Measurements from ENCODE around the gene OR4Q3. TPM values are rescaled to one million over a fixed set of nuclear protein-coding genes. Genes with fewer than 3 reads are reported as not detected.
"Not testable (repeated sequence)": the region's sequence is repeated elsewhere in the genome, so short reads cannot be mapped to it uniquely, and the experiment has no call there.

The OR4Q3 gene
- polyA plus RNA-seq, 1 donor (not counting 4 experiments of a cell fraction or from before 2014, with no cell fraction given) = not detected

DNA sequence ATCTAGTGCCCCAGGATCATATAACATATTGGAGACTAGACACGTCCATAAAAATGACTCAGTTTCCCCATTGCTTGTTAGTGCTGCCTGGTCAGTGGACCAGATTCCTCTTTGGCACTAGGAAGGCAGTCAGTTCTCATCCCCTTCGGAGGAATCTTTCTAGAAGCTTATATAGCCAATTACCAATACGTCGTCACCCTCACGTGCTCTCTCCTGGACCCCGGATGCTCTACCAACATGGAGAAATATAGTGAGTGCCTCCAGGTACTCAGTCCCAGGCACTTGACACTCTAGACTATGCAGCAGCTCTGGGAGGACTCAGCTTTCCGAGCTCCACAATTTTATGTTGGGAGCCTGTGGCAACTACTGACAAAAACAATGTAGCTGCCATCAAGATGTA is 44.8 kb downstream of the OR4Q3 start:
- H3K4me1 ChIP-seq (ENCODE audit: control insufficient read depth, extremely low read depth, insufficient read depth, low read length); H3K9me3 ChIP-seq (ENCODE audit: control insufficient read depth, low read depth, low read length); H4K20me1 ChIP-seq (ENCODE audit: control insufficient read depth, extremely low read depth, insufficient read depth, low read length); H2AFZ ChIP-seq (ENCODE audit: control insufficient read depth, low read length); H3K4me2 ChIP-seq (ENCODE audit: control insufficient read depth, extremely low read depth, insufficient read depth, low read depth, low read length); H3K36me3 ChIP-seq (ENCODE audit: control insufficient read depth in 2 of 2, extremely low read depth in 1 of 2, insufficient read depth in 2 of 2, low read length in 2 of 2); H3K9ac ChIP-seq (ENCODE audit: control insufficient read depth, extremely low read depth, insufficient read depth, low read length); H3K27ac ChIP-seq (ENCODE audit: control insufficient read depth, insufficient read depth, low read length); H3K4me3 ChIP-seq (ENCODE audit: control insufficient read depth in 2 of 3, extremely low read depth in 1 of 3, insufficient read depth in 2 of 3, low read depth in 1 of 3, low read length in 3 of 3); H3K79me2 ChIP-seq (ENCODE audit: control insufficient read depth, insufficient read depth, low read length); DNase-seq (ENCODE audit: low read depth, low spot score); H3K27me3 ChIP-seq (ENCODE audit: control insufficient read depth, extremely low read depth, insufficient read depth, low read length); H3K9me1 ChIP-seq (ENCODE audit: control insufficient read depth, extremely low read depth, insufficient read depth, low read length); FAIRE-seq; dilution Hi-C loops (cut with MboI; ENCODE audit: extremely low pct_ligation_motif_present, low sequenced_read_pairs): not testable (repeated sequence)

DNA sequence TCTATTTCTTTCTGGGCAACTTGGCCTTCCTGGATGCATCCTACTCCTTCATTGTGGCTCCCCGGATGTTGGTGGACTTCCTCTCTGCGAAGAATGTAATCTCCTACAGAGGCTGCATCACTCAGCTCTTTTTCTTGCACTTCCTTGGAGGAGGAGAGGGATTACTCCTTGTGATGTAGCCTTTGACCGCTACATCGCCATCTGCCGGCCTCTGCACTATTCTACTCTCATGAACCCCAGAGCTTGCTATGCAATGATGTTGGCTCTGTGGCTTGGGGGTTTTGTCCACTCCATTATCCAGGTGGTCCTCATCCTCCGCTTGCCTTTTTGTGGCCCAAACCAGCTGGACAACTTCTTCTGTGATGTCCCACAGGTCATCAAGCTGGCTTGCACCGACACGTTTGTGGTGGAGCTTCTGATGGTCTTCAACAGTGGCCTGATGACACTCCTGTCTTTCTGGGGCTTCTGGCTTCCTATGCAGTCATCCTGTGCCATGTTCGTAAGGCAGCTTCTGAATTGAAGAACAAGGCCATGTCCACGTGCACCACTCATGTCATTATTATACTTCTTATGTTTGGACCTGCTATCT is 53.2 kb downstream of the OR4Q3 start:
- dilution Hi-C loops (cut with MboI; ENCODE audit: extremely low pct_ligation_motif_present, low sequenced_read_pairs); H3K9me1 ChIP-seq (ENCODE audit: control insufficient read depth, extremely low read depth, insufficient read depth, low read length); H4K20me1 ChIP-seq (ENCODE audit: control insufficient read depth, extremely low read depth, insufficient read depth, low read length); H3K4me3 ChIP-seq (ENCODE audit: control insufficient read depth in 2 of 3, extremely low read depth in 1 of 3, insufficient read depth in 2 of 3, low read depth in 1 of 3, low read length in 3 of 3); H3K27me3 ChIP-seq (ENCODE audit: control insufficient read depth, extremely low read depth, insufficient read depth, low read length); H3K9ac ChIP-seq (ENCODE audit: control insufficient read depth, extremely low read depth, insufficient read depth, low read length); H3K27ac ChIP-seq (ENCODE audit: control insufficient read depth, insufficient read depth, low read length); H3K4me2 ChIP-seq (ENCODE audit: control insufficient read depth, extremely low read depth, insufficient read depth, low read depth, low read length); H3K4me1 ChIP-seq (ENCODE audit: control insufficient read depth, extremely low read depth, insufficient read depth, low read length); H2AFZ ChIP-seq (ENCODE audit: control insufficient read depth, low read length); H3K79me2 ChIP-seq (ENCODE audit: control insufficient read depth, insufficient read depth, low read length); DNase-seq (ENCODE audit: low read depth, low spot score); FAIRE-seq; H3K36me3 ChIP-seq (ENCODE audit: control insufficient read depth in 2 of 2, extremely low read depth in 1 of 2, insufficient read depth in 2 of 2, low read length in 2 of 2): not testable (repeated sequence)
- peaks cover 13% of the 10 kb centered on the region for H3K9me3 ChIP-seq (ENCODE audit: control insufficient read depth, low read depth, low read length)

Small RNA genes within 50 kb of the gene (small RNA-seq; reads per million reads assigned to genes)
- 0 reads per million in 3 experiments for gene AL512310.1 (ENCODE audit: insufficient read length in 3 of 3, low read depth in 3 of 3, low replicate concordance in 1 of 3)

Other genes starting within 250 kb of the OR4Q3 start
- not detected in 3 replicates for gene OR11H2, start 29.7 kb upstream of the OR4Q3 start, polyA plus RNA-seq
- not detected in 3 replicates for gene OR4M1, start 29.9 kb downstream of the OR4Q3 start, polyA plus RNA-seq
- not detected in 3 replicates for gene OR4N2, start 60.2 kb downstream of the OR4Q3 start, polyA plus RNA-seq
- gene OR4K2, start 131.6 kb downstream of the OR4Q3 start, polyA plus RNA-seq = not detected in 3 replicates
- gene OR4K5, start 177.0 kb downstream of the OR4Q3 start, polyA plus RNA-seq = not detected in 3 replicates
- gene OR4K1, start 187.3 kb downstream of the OR4Q3 start, polyA plus RNA-seq = not detected in 3 replicates
- not detected in 3 replicates for gene OR4K15, start 232.0 kb downstream of the OR4Q3 start, polyA plus RNA-seq

Data from keratinocyte (primary cell).